ENCODE results near the gene WBP1L. TPM values are rescaled to one million over a fixed set of nuclear protein-coding genes. Genes with fewer than 3 reads are reported as not detected.

Gene WBP1L
- total and polyA plus RNA-seq, 2 of the 13 experiments (the other 11 are each of a cell fraction or from before 2014, with no cell fraction given): 8.3 to 12.3 TPM

DNA sequence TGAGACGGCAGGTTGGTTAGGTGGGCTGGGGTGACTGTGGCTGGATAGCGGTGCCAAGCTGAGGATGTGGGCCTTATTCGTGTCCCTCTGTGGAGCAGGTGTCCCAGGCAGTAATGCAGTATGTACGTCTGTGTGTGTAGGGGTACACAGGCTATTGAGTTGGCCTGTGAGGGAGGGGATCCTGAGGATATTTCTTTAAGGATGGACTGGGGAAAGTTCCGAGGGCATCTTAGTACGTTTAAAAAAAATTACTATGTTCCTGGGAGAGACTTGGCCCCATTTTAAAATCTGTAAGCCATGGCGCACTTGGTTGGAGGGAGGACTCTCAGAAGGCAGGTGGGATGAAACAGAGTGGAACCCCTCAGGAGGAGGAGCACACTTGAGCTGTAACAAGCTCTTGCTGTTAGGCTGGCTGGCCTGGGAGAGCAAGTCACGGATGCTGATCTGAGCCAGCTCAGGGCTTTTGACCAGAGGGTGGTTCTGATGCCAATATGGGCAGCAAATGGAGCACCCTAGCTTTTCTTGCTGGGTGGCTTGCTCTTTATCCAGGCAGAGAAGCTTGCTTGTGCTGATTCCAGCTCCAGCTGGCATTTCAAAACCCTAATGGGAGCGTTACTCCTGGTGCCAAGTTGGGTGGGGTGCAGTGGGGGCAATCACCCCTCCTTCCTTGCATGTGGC lies 765 bp downstream of the WBP1L start (continued):
- TF ChIP-seq ZHX1 (CRISPR knock-in tag; IDR thresholded peaks at IDR 0.05; ENCODE audit: low read depth) (no peak), ZNF12 (CRISPR knock-in tag; IDR thresholded peaks at IDR 0.05) (no peak), FLYWCH1 (CRISPR knock-in tag; IDR thresholded peaks at IDR 0.05) (no peak), SNAPC2 (CRISPR knock-in tag; IDR thresholded peaks at IDR 0.05) (no peak), MZF1 (CRISPR knock-in tag; IDR thresholded peaks at IDR 0.05; ENCODE audit: borderline replicate concordance) (no peak), PITX1 (CRISPR knock-in tag; IDR thresholded peaks at IDR 0.05) (0 out of 2 replicates have a peak, but pooled peaks have one; percentile 17), RFX3 (CRISPR knock-in tag; IDR thresholded peaks at IDR 0.05) (no peak), ZNF224 (CRISPR knock-in tag; IDR thresholded peaks at IDR 0.05) (no peak), ZNF883 (CRISPR knock-in tag; IDR thresholded peaks at IDR 0.05; ENCODE audit: not compliant biosample characterization) (no peak), FOSL2 (CRISPR knock-in tag; IDR thresholded peaks at IDR 0.05) (no peak), FOXA1 (IDR thresholded peaks at IDR 0.05) (no peak), FOXA1 (CRISPR knock-in tag; IDR thresholded peaks at IDR 0.05) (0 out of 2 replicates have a peak, but pooled peaks have one; percentile 5), TCF7L2 (IDR thresholded peaks at IDR 0.05; ENCODE audit: low read depth, low read length) (no peak), ATAD3A (CRISPR knock-in tag; IDR thresholded peaks at IDR 0.05) (no peak), SRSF1 (optimal IDR thresholded peaks at IDR 0.05; ENCODE audit: low read depth, low read length) (no peak), NR2F6 (IDR thresholded peaks at IDR 0.05) (no peak), NR2F6 (CRISPR knock-in tag; IDR thresholded peaks at IDR 0.05) (no peak), SIN3A (IDR thresholded peaks at IDR 0.05; ENCODE audit: borderline replicate concordance, low read depth, low read length) (no peak), SPEN (CRISPR knock-in tag; IDR thresholded peaks at IDR 0.05; ENCODE audit: low read depth) (peak; percentile 54; the same call in 1 of the 2 replicates), SRY (CRISPR knock-in tag; IDR thresholded peaks at IDR 0.05) (no peak), TP53 (CRISPR knock-in tag; conservative IDR thresholded peaks at IDR 0.05) (no peak), ZNF776 (CRISPR knock-in tag; IDR thresholded peaks at IDR 0.05) (no peak), ZNF761 (CRISPR knock-in tag; conservative IDR thresholded peaks at IDR 0.05) (no peak)
- TF ChIP-seq, protein P1, sequence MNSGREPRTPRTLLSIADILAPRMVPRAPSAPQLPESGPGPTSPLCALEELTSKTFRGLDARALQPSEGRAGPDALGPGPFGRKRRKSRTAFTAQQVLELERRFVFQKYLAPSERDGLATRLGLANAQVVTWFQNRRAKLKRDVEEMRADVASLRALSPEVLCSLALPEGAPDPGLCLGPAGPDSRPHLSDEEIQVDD (CRISPR knock-in tag; IDR thresholded peaks at IDR 0.05; ENCODE audit: borderline replicate concordance): no peak
- TF ChIP-seq, protein P2, sequence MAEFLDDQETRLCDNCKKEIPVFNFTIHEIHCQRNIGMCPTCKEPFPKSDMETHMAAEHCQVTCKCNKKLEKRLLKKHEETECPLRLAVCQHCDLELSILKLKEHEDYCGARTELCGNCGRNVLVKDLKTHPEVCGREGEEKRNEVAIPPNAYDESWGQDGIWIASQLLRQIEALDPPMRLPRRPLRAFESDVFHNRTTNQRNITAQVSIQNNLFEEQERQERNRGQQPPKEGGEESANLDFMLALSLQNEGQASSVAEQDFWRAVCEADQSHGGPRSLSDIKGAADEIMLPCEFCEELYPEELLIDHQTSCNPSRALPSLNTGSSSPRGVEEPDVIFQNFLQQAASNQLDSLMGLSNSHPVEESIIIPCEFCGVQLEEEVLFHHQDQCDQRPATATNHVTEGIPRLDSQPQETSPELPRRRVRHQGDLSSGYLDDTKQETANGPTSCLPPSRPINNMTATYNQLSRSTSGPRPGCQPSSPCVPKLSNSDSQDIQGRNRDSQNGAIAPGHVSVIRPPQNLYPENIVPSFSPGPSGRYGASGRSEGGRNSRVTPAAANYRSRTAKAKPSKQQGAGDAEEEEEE (CRISPR knock-in tag; IDR thresholded peaks at IDR 0.05; ENCODE audit: borderline replicate concordance): 0 out of 2 replicates have a peak, but pooled peaks have one; percentile 81
